Effector memory CD8-positive, alpha-beta T cell (primary cell): Measurements from ENCODE around the gene GPC1.
"Not testable (repeated sequence)": the region's sequence is repeated elsewhere in the genome, so short reads cannot be mapped to it uniquely, and the experiment has no call there.

Source experiments
- ATAC-seq: fragments of 150-1000 bp; cut with Tn5 transposase; replicated peaks from 2 replicates; pipeline ENCODE4 v1.10.0; 2021; ENCODE audit warnings: mild to moderate bottlenecking, moderate library complexity
- DNase-seq, 3 experiments: peaks; one replicate each; pipeline ENCODE4 v3.0.0; 2021
- H3K27ac Mint-ChIP-seq, 2 donors: one replicate each; pipeline ENCODE4 v1.8.0; 2022; ENCODE audit warnings: mild to moderate bottlenecking in 2 of 2, mixed read lengths in 2 of 2, moderate library complexity in 2 of 2
- H3K27me3 Mint-ChIP-seq, 2 donors: one replicate each; pipeline ENCODE4 v1.8.0; 2022; ENCODE audit warnings: mixed read lengths in 2 of 2
- H3K36me3 Mint-ChIP-seq: one replicate; pipeline ENCODE4 v1.8.0; 2022; ENCODE audit warnings: mild to moderate bottlenecking, moderate library complexity, mixed read lengths; ENCODE audit not compliant: insufficient read depth
- H3K4me1 Mint-ChIP-seq, 2 donors: one replicate each; pipeline ENCODE4 v1.8.0; 2022; ENCODE audit warnings: low read depth in 2 of 2, mixed read lengths in 2 of 2
- H3K4me3 Mint-ChIP-seq, 2 donors: one replicate each; pipeline ENCODE4 v1.8.0; 2022; ENCODE audit warnings: mild to moderate bottlenecking in 2 of 2, mixed read lengths in 2 of 2, moderate library complexity in 2 of 2
- H3K9me3 Mint-ChIP-seq, 2 donors: one replicate each; pipeline ENCODE4 v1.8.0; 2022; ENCODE audit warnings: mixed read lengths in 2 of 2
- total RNA-seq, 9 experiments: gene quantifications; one replicate each; lab custom pipeline; 2026; lab: John Stamatoyannopoulos, UW

Gene GPC1, protein sequence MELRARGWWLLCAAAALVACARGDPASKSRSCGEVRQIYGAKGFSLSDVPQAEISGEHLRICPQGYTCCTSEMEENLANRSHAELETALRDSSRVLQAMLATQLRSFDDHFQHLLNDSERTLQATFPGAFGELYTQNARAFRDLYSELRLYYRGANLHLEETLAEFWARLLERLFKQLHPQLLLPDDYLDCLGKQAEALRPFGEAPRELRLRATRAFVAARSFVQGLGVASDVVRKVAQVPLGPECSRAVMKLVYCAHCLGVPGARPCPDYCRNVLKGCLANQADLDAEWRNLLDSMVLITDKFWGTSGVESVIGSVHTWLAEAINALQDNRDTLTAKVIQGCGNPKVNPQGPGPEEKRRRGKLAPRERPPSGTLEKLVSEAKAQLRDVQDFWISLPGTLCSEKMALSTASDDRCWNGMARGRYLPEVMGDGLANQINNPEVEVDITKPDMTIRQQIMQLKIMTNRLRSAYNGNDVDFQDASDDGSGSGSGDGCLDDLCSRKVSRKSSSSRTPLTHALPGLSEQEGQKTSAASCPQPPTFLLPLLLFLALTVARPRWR
- 0 to 12.3 (median 5.5) reads per million in 9 experiments for total RNA-seq

- Mint-ChIP-seq H3K27ac (peak within 1 kb of the TSS in 1 of 2 donors; percentile 44), H3K4me3 (peak within 1 kb of the TSS; percentile 84), H3K27me3 (peaks cover 12 to 46% of the 10 kb centered on the region in 2 donors), H3K9me3 (no peaks in the 10 kb centered on the region), H3K36me3 (peaks cover 8% of the 10 kb centered on the region), H3K4me1 (peaks cover 4 to 11% of the 10 kb centered on the region in 2 donors)
- ATAC-seq (peak; percentile 72), DNase-seq (no peak)
These were observed at the start of gene GPC1 for GRCh38 chr2:240435457-240435947. GPC1 (plus strand) TSS chr2:240435663; CDS start chr2:240435919, 256 bp downstream.

GRCh38 chr2:240386326-240386725 is 49.1 kb upstream of the GPC1 start:
- Mint-ChIP-seq H3K4me1 (no peaks in the 10 kb centered on the region), H3K36me3 (no peaks in the 10 kb centered on the region), H3K27ac (no peak overlapping the region)

GRCh38 chr2:240386743-240387142 is 48.7 kb upstream of the GPC1 start:
- H3K27me3 Mint-ChIP-seq: peaks cover 0 to 37% of the 10 kb centered on the region in 2 donors
- not testable (repeated sequence) for ATAC-seq, DNase-seq, H3K4me1 Mint-ChIP-seq, H3K27ac Mint-ChIP-seq, H3K36me3 Mint-ChIP-seq, H3K9me3 Mint-ChIP-seq, H3K4me3 Mint-ChIP-seq

More at GRCh38 chr2:240386326-240386725, 49.1 kb upstream of the GPC1 start:
- Mint-ChIP-seq H3K27me3 (peaks cover 0 to 37% of the 10 kb centered on the region in 2 donors), H3K9me3 (no peaks in the 10 kb centered on the region), H3K4me3 (no peak overlapping the region)
- DNase-seq (no peak), ATAC-seq (no peak)

GRCh38 chr2:240387325-240387668 is 48.2 kb upstream of the GPC1 start:
- Mint-ChIP-seq H3K36me3 (no peaks in the 10 kb centered on the region), H3K4me1 (no peaks in the 10 kb centered on the region), H3K27ac (no peak overlapping the region), H3K9me3 (no peaks in the 10 kb centered on the region), H3K4me3 (no peak overlapping the region), H3K27me3 (peaks cover 0 to 35% of the 10 kb centered on the region in 2 donors)
- DNase-seq (no peak), ATAC-seq (no peak)

GRCh38 chr2:240387669-240388358 is 47.6 kb upstream of the GPC1 start:
- no peak for ATAC-seq
- Mint-ChIP-seq H3K4me1 (peaks cover 0 to 3% of the 10 kb centered on the region in 2 donors), H3K27me3 (peaks cover 0 to 30% of the 10 kb centered on the region in 2 donors), H3K4me3 (no peak overlapping the region), H3K36me3 (no peaks in the 10 kb centered on the region), H3K9me3 (no peaks in the 10 kb centered on the region), H3K27ac (no peak overlapping the region)
- DNase-seq: no peak

DNA sequence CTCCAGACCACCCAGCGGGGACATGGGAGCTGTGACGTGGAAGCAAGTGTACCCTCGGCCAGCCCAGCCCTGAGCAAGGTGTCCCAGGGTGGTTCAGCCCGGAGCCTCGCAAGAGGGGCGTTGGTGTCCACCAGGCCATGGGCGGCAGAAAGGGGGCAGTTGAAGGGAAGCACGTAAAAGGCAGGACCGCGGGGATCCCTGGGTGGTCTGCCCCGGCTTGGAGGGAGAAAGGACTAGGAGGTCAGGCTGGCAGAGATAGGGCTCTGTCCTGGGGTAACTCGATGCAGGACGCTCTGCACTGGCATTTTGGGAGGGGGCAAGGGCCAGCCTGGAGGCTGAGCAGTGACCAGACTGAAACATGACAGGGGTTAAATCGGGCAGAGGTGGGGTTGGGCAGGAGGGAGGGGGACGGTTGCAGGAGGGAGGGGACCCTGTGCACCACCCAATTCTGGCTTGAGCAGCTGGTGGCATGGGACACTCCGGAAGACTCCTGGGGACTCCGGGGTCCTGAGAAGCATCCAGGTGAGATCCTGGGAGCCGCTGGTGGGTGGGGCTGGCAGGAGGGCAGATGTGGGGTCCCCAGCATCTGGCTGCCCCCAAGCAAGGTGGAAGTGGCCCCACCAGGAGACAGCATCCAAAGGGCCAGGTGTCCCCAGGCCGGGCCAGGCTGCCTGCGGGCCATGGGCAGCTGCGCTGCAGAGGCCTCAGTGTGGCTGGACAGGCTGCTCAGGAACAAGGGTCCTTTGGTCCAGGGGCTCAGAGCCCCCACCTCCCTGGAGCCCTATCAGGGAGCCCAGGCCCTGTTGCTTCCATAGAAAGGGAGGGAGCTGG is 46.8 kb upstream of the GPC1 start:
- Mint-ChIP-seq H3K27ac (peak overlapping the region in 1 of 2 donors; percentile 11), H3K9me3 (no peaks in the 10 kb centered on the region), H3K36me3 (no peaks in the 10 kb centered on the region), H3K4me1 (peaks cover 0 to 3% of the 10 kb centered on the region in 2 donors), H3K27me3 (peaks cover 0 to 21% of the 10 kb centered on the region in 2 donors), H3K4me3 (no peak overlapping the region)
- no peak for ATAC-seq
- no peak for DNase-seq

DNA sequence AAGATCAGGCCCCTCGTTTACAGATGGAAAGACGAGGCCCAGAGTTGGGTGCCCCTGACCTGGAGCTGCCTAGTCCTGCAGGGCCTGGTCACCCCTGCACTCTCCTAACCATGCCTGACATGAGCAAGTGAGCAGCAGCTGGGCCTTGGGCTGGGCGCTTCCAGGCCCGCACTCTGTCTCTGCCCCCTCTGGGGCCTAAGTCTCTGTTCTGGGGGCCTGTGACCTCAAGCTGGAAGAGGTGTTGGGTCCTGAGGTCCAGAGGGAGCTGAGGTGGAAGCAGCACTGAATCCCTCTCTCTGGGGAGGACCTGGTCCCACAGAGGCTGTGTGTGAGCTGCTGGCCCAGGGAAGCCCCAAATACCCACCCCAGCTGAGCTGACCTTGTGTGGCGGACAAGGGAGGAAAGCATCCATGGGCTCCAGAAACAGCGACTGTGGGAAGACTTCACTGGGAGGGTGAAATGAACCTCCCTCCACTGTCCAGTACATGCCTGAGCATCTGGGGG is 46.1 kb upstream of the GPC1 start:
- Mint-ChIP-seq H3K27ac (no peak overlapping the region), H3K36me3 (no peaks in the 10 kb centered on the region), H3K27me3 (peaks cover 0 to 15% of the 10 kb centered on the region in 2 donors), H3K4me3 (no peak overlapping the region), H3K9me3 (no peaks in the 10 kb centered on the region), H3K4me1 (peaks cover 0 to 3% of the 10 kb centered on the region in 2 donors)
- DNase-seq: no peak
- no peak for ATAC-seq

- Mint-ChIP-seq H3K27ac (no peak overlapping the region), H3K4me1 (peaks cover 0 to 3% of the 10 kb centered on the region in 2 donors), H3K9me3 (no peaks in the 10 kb centered on the region), H3K4me3 (no peak overlapping the region), H3K27me3 (peaks cover 0 to 15% of the 10 kb centered on the region in 2 donors), H3K36me3 (no peaks in the 10 kb centered on the region)
- no peak for ATAC-seq
- DNase-seq: no peak
These were observed 45.1 kb upstream of the GPC1 start for GRCh38 chr2:240390091-240391073.

- DNase-seq: no peak
- Mint-ChIP-seq H3K4me1 (peaks cover 0 to 3% of the 10 kb centered on the region in 2 donors), H3K27ac (no peak overlapping the region), H3K4me3 (no peak overlapping the region), H3K27me3 (peaks cover 0 to 22% of the 10 kb centered on the region in 2 donors), H3K36me3 (no peaks in the 10 kb centered on the region), H3K9me3 (no peaks in the 10 kb centered on the region)
- no peak for ATAC-seq
These were observed 44.1 kb upstream of the GPC1 start for GRCh38 chr2:240391111-240392051.

GRCh38 chr2:240392084-240392947 is 43.1 kb upstream of the GPC1 start:
- Mint-ChIP-seq H3K27ac (no peak overlapping the region), H3K4me3 (no peak overlapping the region), H3K4me1 (peaks cover 0 to 3% of the 10 kb centered on the region in 2 donors), H3K27me3 (peaks cover 0 to 24% of the 10 kb centered on the region in 2 donors), H3K9me3 (no peaks in the 10 kb centered on the region), H3K36me3 (no peaks in the 10 kb centered on the region)
- no peak for DNase-seq
- no peak for ATAC-seq
